H9 (cell line): ENCODE measurements around the gene C1orf116. TPM values are rescaled to one million over a fixed set of nuclear protein-coding genes. Genes with fewer than 3 reads are reported as not detected.

Experiments used
- DNase-seq: peaks from one replicate; pipeline ENCODE4 v3.0.0-alpha.2; 2017
- H2AFZ ChIP-seq: one replicate; pipeline ENCODE4 v1.6.1; 2013; ENCODE audit warnings: mild to moderate bottlenecking, low read length, control low read depth, moderate library complexity
- H2AK5ac ChIP-seq: 2 replicates; pipeline ENCODE4 v1.6.1; 2013; ENCODE audit warnings: low read length, control low read depth, mixed read lengths; ENCODE audit not compliant: insufficient read length
- H2BK120ac ChIP-seq: one replicate; pipeline ENCODE4 v1.6.1; 2013; ENCODE audit warnings: low read depth, mild to moderate bottlenecking, low read length, control low read depth, inconsistent platforms; ENCODE audit not compliant: poor library complexity, severe bottlenecking
- H2BK12ac ChIP-seq: 2 replicates; pipeline ENCODE4 v1.6.1; 2013; ENCODE audit warnings: low read length, control low read depth, mixed read lengths, low read depth; ENCODE audit not compliant: insufficient read length
- H2BK15ac ChIP-seq: 2 replicates; pipeline ENCODE4 v1.6.1; 2013; ENCODE audit warnings: low read depth, low read length, control low read depth
- H2BK20ac ChIP-seq: one replicate; pipeline ENCODE4 v1.6.1; 2013; ENCODE audit warnings: low read depth, mild to moderate bottlenecking, low read length, control low read depth, inconsistent platforms; ENCODE audit not compliant: poor library complexity, severe bottlenecking
- H2BK5ac ChIP-seq: 2 replicates; pipeline ENCODE4 v1.6.1; 2013; ENCODE audit warnings: low read length, control low read depth, mixed read lengths; ENCODE audit not compliant: insufficient read length
- H3K14ac ChIP-seq: 2 replicates; pipeline ENCODE4 v1.6.1; 2013; ENCODE audit warnings: low read length, control low read depth; ENCODE audit not compliant: insufficient read depth
- H3K18ac ChIP-seq: 2 replicates; pipeline ENCODE4 v1.6.1; 2013; ENCODE audit warnings: low read depth, mild to moderate bottlenecking, mixed read lengths, low read length, control low read depth; ENCODE audit not compliant: insufficient read length
- H3K23ac ChIP-seq: 2 replicates; pipeline ENCODE4 v1.6.1; 2013; ENCODE audit warnings: low read length, control low read depth, mixed read lengths, low read depth; ENCODE audit not compliant: insufficient read length
- H3K23me2 ChIP-seq: 2 replicates; pipeline ENCODE4 v1.6.1; 2013; ENCODE audit warnings: low read depth, mild to moderate bottlenecking, mixed read lengths, low read length, control low read depth; ENCODE audit not compliant: insufficient read length, poor library complexity, severe bottlenecking
- H3K27ac ChIP-seq: 2 replicates; pipeline ENCODE4 v1.5.1; 2013; ENCODE audit warnings: low read length, control low read depth, mixed read lengths, low read depth; ENCODE audit not compliant: insufficient read length
- H3K27me3 ChIP-seq: 2 replicates; pipeline ENCODE4 v1.6.1; 2013; ENCODE audit warnings: low read length, control low read depth, inconsistent platforms; ENCODE audit not compliant: insufficient read depth
- H3K4ac ChIP-seq: 2 replicates; pipeline ENCODE4 v1.6.1; 2013; ENCODE audit warnings: low read depth, mild to moderate bottlenecking, control low read depth, inconsistent platforms, low read length, moderate library complexity
- H3K4me1 ChIP-seq: 2 replicates; pipeline ENCODE4 v1.6.1; 2013; ENCODE audit warnings: low read length, control low read depth, inconsistent platforms; ENCODE audit not compliant: insufficient read depth
- H3K4me2 ChIP-seq: 2 replicates; pipeline ENCODE4 v1.6.1; 2013; ENCODE audit warnings: low read length, control low read depth, mixed read lengths; ENCODE audit not compliant: insufficient read length, insufficient read depth
- H3K56ac ChIP-seq: 2 replicates; pipeline ENCODE4 v1.6.1; 2013; ENCODE audit warnings: low read depth, mild to moderate bottlenecking, mixed read lengths, low read length, control low read depth; ENCODE audit not compliant: insufficient read length
- H3K79me1 ChIP-seq: 2 replicates; pipeline ENCODE4 v1.6.1; 2013; ENCODE audit warnings: low read depth, mild to moderate bottlenecking, moderate library complexity, low read length, control low read depth, inconsistent platforms; ENCODE audit not compliant: insufficient read depth, poor library complexity, severe bottlenecking
- H3K79me2 ChIP-seq: 2 replicates; pipeline ENCODE4 v1.6.1; 2013; ENCODE audit warnings: low read length, control low read depth, inconsistent platforms; ENCODE audit not compliant: insufficient read depth
- H3K9ac ChIP-seq: 2 replicates; pipeline ENCODE4 v1.6.1; 2013; ENCODE audit warnings: low read length, control low read depth, mixed read lengths; ENCODE audit not compliant: insufficient read length; ENCODE audit errors: extremely low read depth
- H3K9me3 ChIP-seq: one replicate; pipeline ENCODE4 v1.6.1; 2013; ENCODE audit warnings: low read depth, low read length, inconsistent platforms; ENCODE audit not compliant: control insufficient read depth
- H3T11ph ChIP-seq: one replicate; pipeline ENCODE4 v1.6.1; 2013; ENCODE audit warnings: mild to moderate bottlenecking, low read length, control low read depth, inconsistent platforms
- H4K20me1 ChIP-seq: one replicate; pipeline ENCODE4 v1.6.1; 2013; ENCODE audit not compliant: control insufficient read depth, insufficient read length, insufficient read depth
- H4K5ac ChIP-seq: 2 replicates; pipeline ENCODE4 v1.6.1; 2013; ENCODE audit warnings: low read depth, mild to moderate bottlenecking, mixed read lengths, low read length, control low read depth; ENCODE audit not compliant: insufficient read length
- H4K8ac ChIP-seq: replicated peaks from 2 replicates; pipeline ENCODE4 v1.6.1; 2013; ENCODE audit warnings: low read length, control low read depth, mixed read lengths, low read depth; ENCODE audit not compliant: insufficient read length
- H4K91ac ChIP-seq: 2 replicates; pipeline ENCODE4 v1.6.1; 2013; ENCODE audit warnings: low read depth, mild to moderate bottlenecking, moderate library complexity, mixed read lengths, low read length, control low read depth; ENCODE audit not compliant: insufficient read length
- H3K27ac Mint-ChIP-seq, 3 experiments: 2 replicates in 2 of 3; 3 replicates in 1 of 3; pipeline ENCODE4 v1.8.0; 2020 to 2021; ENCODE audit warnings: mixed read lengths in 3 of 3, mild to moderate bottlenecking in 1 of 3, moderate library complexity in 1 of 3
- H3K27me3 Mint-ChIP-seq: 2 replicates; pipeline ENCODE4 v1.8.0; 2021; ENCODE audit warnings: low read depth, mild to moderate bottlenecking, moderate library complexity, mixed read lengths
- H3K36me3 Mint-ChIP-seq, 3 experiments: 2 replicates in 2 of 3; 3 replicates in 1 of 3; pipeline ENCODE4 v1.8.0; 2020 to 2021; ENCODE audit warnings: low read depth in 3 of 3, mixed read lengths in 3 of 3; ENCODE audit not compliant: insufficient read depth in 1 of 3
- H3K4me1 Mint-ChIP-seq, 2 experiments: 2 replicates each; pipeline ENCODE4 v1.8.0; 2020; ENCODE audit warnings: mixed read lengths in 2 of 2
- H3K4me3 Mint-ChIP-seq, 2 experiments: 2 replicates in 1 of 2; 3 replicates in 1 of 2; pipeline ENCODE4 v1.8.0; 2020 to 2021; ENCODE audit warnings: mild to moderate bottlenecking in 2 of 2, mixed read lengths in 2 of 2, moderate library complexity in 1 of 2
- H3K9me3 Mint-ChIP-seq, 2 experiments: 2 replicates in 1 of 2; 3 replicates in 1 of 2; pipeline ENCODE4 v1.8.0; 2020; ENCODE audit warnings: mild to moderate bottlenecking in 2 of 2, mixed read lengths in 2 of 2, moderate library complexity in 1 of 2
- WGBS: extraction: QIAGEN DNeasy Blood & Tissue Kit; methylation state at CpG from one replicate; pipeline ENCODE4 v1.1.7; 2013; ENCODE audit warnings: missing lambda C conversion rate, low lambda C conversion rate, mixed read lengths; ENCODE audit not compliant: insufficient read length; ENCODE audit errors: extremely low coverage; 5-methylcytosine and 5-hydroxymethylcytosine counted together
- total RNA-seq: library from RNA; stranded (reverse); gene quantifications from 2 replicates; pipeline ENCODE4 v1.2.1, GENCODE V29; 2021
- TF ChIP-seq, protein P1 (sequence below): fragments of 200-600 bp; sonication (generic); conservative IDR thresholded peaks from 3 replicates; pipeline ENCODE4 v1.8.0; 2021; ENCODE audit warnings: antibody characterized with exemption, mild to moderate bottlenecking

The C1orf116 gene
- total RNA-seq, 1 experiment from 2014 or later = 0.48 TPM

DNA sequence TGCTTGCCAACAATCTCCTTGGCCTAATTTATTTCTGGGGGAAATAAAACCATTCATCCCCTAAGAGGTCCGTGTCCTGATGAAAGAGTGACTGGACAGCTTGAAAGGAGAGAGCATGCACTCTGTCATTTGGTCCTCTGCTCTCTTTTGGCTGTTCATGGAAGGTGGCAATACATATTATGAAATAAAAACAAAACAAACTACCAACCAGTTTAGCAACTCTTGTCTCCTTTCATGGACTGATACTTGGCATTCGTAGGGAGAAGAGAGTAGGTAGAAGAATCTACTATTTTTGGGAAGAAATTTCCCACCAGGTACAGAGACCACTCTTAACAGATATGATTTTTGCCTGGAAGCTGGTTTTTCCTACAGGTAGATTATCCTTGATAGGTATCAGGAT is 746 bp upstream of the C1orf116 start:
- DNase-seq = no peak
- no peak overlapping the region for H2BK15ac ChIP-seq
- H3K4ac ChIP-seq = no peak overlapping the region
- H3K56ac ChIP-seq = no peak overlapping the region
- H3T11ph ChIP-seq = no peak overlapping the region
- no peaks in the 10 kb centered on the region; a peak in 1 of 7 replicates for H3K36me3 Mint-ChIP-seq
- H3K9me3 Mint-ChIP-seq = no peaks in the 10 kb centered on the region
- H3K18ac ChIP-seq = no peak overlapping the region
- H3K27me3 ChIP-seq = no peaks in the 10 kb centered on the region
- no peak overlapping the region for H2AK5ac ChIP-seq
- no peaks in the 10 kb centered on the region for H3K9me3 ChIP-seq
- no peak overlapping the region for H2BK12ac ChIP-seq
- H2BK20ac ChIP-seq = no peak overlapping the region
- no peaks in the 10 kb centered on the region for H4K20me1 ChIP-seq
- no peak overlapping the region for H4K91ac ChIP-seq
- peaks cover 44 to 46% of the 10 kb centered on the region in 2 experiments for H3K4me1 Mint-ChIP-seq
- no peak overlapping the region for H3K14ac ChIP-seq
- no peak overlapping the region for H2BK120ac ChIP-seq
- no peaks in the 10 kb centered on the region; the same call in 1 of the 2 replicates for H3K79me2 ChIP-seq
- H3K27ac ChIP-seq = no peak overlapping the region
- no peak overlapping the region for H3K23ac ChIP-seq
- peaks cover 20% of the 10 kb centered on the region for H3K4me1 ChIP-seq
- H3K4me2 ChIP-seq = no peak overlapping the region
- H4K5ac ChIP-seq = no peak overlapping the region
- WGBS = no CpG with 5 or more reads among the region's 2 CpGs
- H3K4me3 Mint-ChIP-seq = no peak overlapping the region
- H3K9ac ChIP-seq = no peak overlapping the region
- no peak overlapping the region for H2BK5ac ChIP-seq
- no peaks in the 10 kb centered on the region for H3K23me2 ChIP-seq
- H3K27me3 Mint-ChIP-seq = no peaks in the 10 kb centered on the region
- no peak overlapping the region for H2AFZ ChIP-seq
- TF ChIP-seq, protein P1, sequence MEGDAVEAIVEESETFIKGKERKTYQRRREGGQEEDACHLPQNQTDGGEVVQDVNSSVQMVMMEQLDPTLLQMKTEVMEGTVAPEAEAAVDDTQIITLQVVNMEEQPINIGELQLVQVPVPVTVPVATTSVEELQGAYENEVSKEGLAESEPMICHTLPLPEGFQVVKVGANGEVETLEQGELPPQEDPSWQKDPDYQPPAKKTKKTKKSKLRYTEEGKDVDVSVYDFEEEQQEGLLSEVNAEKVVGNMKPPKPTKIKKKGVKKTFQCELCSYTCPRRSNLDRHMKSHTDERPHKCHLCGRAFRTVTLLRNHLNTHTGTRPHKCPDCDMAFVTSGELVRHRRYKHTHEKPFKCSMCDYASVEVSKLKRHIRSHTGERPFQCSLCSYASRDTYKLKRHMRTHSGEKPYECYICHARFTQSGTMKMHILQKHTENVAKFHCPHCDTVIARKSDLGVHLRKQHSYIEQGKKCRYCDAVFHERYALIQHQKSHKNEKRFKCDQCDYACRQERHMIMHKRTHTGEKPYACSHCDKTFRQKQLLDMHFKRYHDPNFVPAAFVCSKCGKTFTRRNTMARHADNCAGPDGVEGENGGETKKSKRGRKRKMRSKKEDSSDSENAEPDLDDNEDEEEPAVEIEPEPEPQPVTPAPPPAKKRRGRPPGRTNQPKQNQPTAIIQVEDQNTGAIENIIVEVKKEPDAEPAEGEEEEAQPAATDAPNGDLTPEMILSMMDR = no peak
- H3K27ac Mint-ChIP-seq = peak overlapping the region in 1 of 3 experiments; percentile 73; a peak in 1 of 7 replicates
- H4K8ac ChIP-seq = no peak overlapping the region
- H3K79me1 ChIP-seq = no peaks in the 10 kb centered on the region
